Pancreas (tissue), 10 donors: ENCODE data around the gene ASB1. TPM values are rescaled to one million over a fixed set of nuclear protein-coding genes. Genes with fewer than 3 reads are reported as not detected.

ENCODE experiments used
- ATAC-seq, 4 donors: fragments of 200-7000 bp; cut with Tn5 transposase; one replicate each; pipeline versions ENCODE4 v1.8.0 to v1.9.1; 2020; ENCODE audit warnings: mild to moderate bottlenecking in 4 of 4, moderate library complexity in 4 of 4
- DNase-seq, 6 donors: peaks; one replicate each; pipeline ENCODE4 v3.0.0-alpha.2; 2020
- FAIRE-seq: peaks from 2 replicates; lab custom pipeline; 2012; peaks lifted over from hg19 to GRCh38; lab: Jason Lieb, UNC
- H3K27ac ChIP-seq, 4 donors: fragments of 200-600 bp; sonication (generic); 1 replicate in 3 of 4; 2 replicates in 1 of 4; pipeline versions ENCODE4 v1.5.0 to v1.8.0; 2020
- H3K27me3 ChIP-seq, 4 donors: fragments of 200-600 bp; one replicate each; pipeline ENCODE4 v1.8.0; 2021
- H3K36me3 ChIP-seq, 3 donors: fragments of 200-600 bp; sonication (generic) in 1 of 3; one replicate each; pipeline versions ENCODE4 v1.5.0 to v1.8.0; 2020 to 2021
- H3K4me1 ChIP-seq, 3 donors: fragments of 200-600 bp; one replicate each; pipeline ENCODE4 v1.8.0; 2021
- H3K4me3 ChIP-seq, 4 donors: fragments of 200-600 bp; sonication (generic) in 2 of 4; one replicate each; pipeline versions ENCODE4 v1.5.0 to v1.8.0; 2020 to 2021
- H3K9me3 ChIP-seq, 4 donors: fragments of 200-600 bp; one replicate each; pipeline ENCODE4 v1.8.0; 2021
- WGBS, 2 donors: extraction: QIAGEN DNeasy Blood & Tissue Kit; methylation state at CpG; one replicate each; pipeline ENCODE4 v1.1.7; 2013; 5-methylcytosine and 5-hydroxymethylcytosine counted together
- intact Hi-C, 3 donors: fragments of 100-400 bp; cut with DNase I; formaldehyde crosslinking; loops; one replicate each; pipeline versions ENCODE4 v1.11.1 to v1.14.2; 2022
- polyA plus RNA-seq, 2 donors: library from polyadenylated mRNA; stranded (reverse); fragments of 200-250 nt; gene quantifications; one replicate each; pipeline ENCODE4 v1.2.3, GENCODE V29; 2013
- total RNA-seq, 6 donors: library from RNA; stranded (reverse); fragmentation: NEBNext Ultra II Directional in 4 of 6; extraction: Animal tissue kit (Norgen Biotek cat#: 25700) in 4 of 6; gene quantifications; one replicate each; pipeline versions ENCODE4 v1.2.1 to v1.2.4, GENCODE V29; 2021 to 2023
- TF ChIP-seq, protein P1 (sequence below), 4 donors: fragments of 200-600 bp; sonication (generic) in 3 of 4; IDR thresholded peaks; one replicate each; pipeline versions ENCODE4 v1.5.0 to v1.8.0; 2021; ENCODE audit warnings: antibody characterized with exemption in 4 of 4
- donor health status: healthy with polysubstance abuse.
- donor health status: DM: no; HTN: no; CAD: no; lungs with moderate emphysema.
- donor health status: DM: no; HTN: no; CAD: no.
- donor health status: control.
- donor health status: control.
- donor health status: Bipolar disorder and iron deficiency.
- donor health status: DM: yes; HTN: yes; CAD: no.
- donor health status: DM: no; HTN: no; CAD: no.
- donor health status: DM: no; HTN: no; CAD: no.
- donor health status: DM: yes; HTN: yes; CAD: no.

The ASB1 gene
- total and polyA plus RNA-seq, 8 donors: 11.3 to 25.1 (median 13.8) TPM

DNA sequence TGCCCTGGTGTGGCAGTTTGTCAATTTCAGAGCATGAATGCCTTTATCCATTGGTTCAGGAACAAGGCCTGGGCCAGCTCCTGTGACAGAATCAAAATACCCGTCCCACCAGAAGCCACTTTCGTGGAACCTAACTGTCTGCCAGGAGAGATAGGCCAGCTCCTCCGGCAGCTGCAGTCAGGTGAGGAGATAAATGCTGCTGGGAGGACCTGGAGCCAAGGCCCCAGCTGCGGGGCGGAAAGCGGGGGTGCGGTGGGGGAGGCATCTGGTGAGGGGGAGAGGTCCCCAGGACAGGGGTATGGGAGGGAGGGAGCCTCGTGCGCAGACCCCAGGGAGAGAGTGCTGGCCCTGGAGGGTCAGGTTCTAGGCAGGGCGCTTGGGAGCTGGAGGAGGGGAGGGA, 4.4 kb upstream of the ASB1 start:
- WGBS, 2 donors: 80 to 84% methylated on average over 10 of the region's 10 CpGs
- Histone ChIP-seq H3K27me3 (no peaks in the 10 kb centered on the region), H3K9me3 (no peaks in the 10 kb centered on the region), H3K27ac (no peak overlapping the region), H3K36me3 (no peaks in the 10 kb centered on the region), H3K4me3 (no peak overlapping the region), H3K4me1 (peaks cover 0 to 3% (median 0%) of the 10 kb centered on the region in 3 donors)
- DNase-seq: no peak
- FAIRE-seq: no peak
- no peak for ATAC-seq
- intact Hi-C loops: loop anchor here in 1 of 3 donors (10.0 kb wide), 1 partner anchor 47 kb away; no protein-coding TSS in a partner anchor
- TF ChIP-seq, protein P1, sequence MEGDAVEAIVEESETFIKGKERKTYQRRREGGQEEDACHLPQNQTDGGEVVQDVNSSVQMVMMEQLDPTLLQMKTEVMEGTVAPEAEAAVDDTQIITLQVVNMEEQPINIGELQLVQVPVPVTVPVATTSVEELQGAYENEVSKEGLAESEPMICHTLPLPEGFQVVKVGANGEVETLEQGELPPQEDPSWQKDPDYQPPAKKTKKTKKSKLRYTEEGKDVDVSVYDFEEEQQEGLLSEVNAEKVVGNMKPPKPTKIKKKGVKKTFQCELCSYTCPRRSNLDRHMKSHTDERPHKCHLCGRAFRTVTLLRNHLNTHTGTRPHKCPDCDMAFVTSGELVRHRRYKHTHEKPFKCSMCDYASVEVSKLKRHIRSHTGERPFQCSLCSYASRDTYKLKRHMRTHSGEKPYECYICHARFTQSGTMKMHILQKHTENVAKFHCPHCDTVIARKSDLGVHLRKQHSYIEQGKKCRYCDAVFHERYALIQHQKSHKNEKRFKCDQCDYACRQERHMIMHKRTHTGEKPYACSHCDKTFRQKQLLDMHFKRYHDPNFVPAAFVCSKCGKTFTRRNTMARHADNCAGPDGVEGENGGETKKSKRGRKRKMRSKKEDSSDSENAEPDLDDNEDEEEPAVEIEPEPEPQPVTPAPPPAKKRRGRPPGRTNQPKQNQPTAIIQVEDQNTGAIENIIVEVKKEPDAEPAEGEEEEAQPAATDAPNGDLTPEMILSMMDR (IDR thresholded peaks at IDR 0.05): no peak

DNA sequence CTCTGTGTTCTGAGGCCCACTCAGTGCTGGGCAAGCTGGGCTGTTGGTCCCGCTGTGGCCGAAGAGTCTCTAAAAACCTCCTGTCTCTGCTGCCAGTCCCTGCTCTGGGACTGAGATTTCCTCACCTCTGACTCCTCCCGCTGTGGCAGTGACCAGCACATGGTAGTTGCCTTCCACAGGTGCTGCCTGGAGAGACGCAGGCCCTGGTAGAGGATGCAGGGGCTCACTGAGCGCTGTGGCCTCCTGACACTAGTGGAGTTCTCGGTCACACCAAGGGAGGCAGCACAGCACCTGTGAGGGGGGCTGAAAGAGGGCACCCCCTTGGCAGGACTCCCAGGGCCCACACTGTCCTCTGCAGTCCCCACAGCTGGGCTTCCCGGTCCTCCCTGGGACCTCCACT, 3.8 kb upstream of the ASB1 start:
- H3K4me3 ChIP-seq: no peak overlapping the region
- H3K36me3 ChIP-seq: no peaks in the 10 kb centered on the region
- no peaks in the 10 kb centered on the region for H3K27me3 ChIP-seq
- no peak overlapping the region for H3K27ac ChIP-seq
- H3K4me1 ChIP-seq: peaks cover 0 to 8% (median 2%) of the 10 kb centered on the region in 3 donors
- TF ChIP-seq, protein P1 (IDR thresholded peaks at IDR 0.05): no peak
- H3K9me3 ChIP-seq: no peaks in the 10 kb centered on the region
- DNase-seq (no peak), ATAC-seq (no peak), FAIRE-seq (no peak)
- WGBS, 2 donors: 84 to 91% methylated on average over 7 of the region's 7 CpGs
- intact Hi-C loops: loop anchor here in 1 of 3 donors (10.0 kb wide), 1 partner anchor 48 kb away; no protein-coding TSS in a partner anchor

DNA sequence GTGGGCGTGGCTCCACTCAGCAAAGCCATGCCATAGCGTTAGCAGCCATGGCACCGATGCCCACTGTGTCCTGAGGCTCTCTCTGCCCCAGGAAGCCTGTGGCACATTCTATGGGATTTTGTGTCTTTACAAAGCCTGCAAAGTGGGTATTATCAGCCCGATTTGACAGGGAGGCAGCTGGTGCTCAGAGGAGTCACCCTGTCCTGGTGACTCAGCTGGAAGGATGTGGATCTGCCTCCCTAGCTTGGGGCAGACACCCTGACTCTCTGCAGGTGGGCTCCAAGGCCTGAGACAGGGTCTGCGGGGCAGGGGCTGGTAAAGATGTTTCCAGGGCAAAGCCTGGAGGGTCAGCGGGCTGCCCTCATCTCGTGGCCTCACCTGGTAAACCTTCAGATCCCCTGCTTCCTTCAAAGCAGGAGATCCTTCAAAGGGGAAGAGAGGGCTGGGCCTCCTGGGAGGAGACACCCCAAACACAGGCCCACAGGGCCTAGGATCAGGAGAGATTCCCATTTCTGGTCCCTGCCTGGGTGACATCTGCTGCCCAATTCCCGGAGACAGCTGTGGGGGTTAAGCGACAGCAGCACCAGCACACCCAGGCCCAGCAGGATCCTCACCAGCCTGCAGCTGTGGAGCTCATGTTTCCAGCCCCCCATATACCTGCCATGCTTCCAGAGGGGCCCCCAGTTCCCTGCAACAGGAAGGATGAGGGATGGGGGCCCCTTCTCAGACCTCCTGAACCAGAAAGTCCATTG, 3.0 kb upstream of the ASB1 start:
- no peak overlapping the region for H3K27ac ChIP-seq
- WGBS, 2 donors: 75 to 87% methylated on average over 9 of the region's 9 CpGs
- no peak for ATAC-seq
- no peaks in the 10 kb centered on the region for H3K27me3 ChIP-seq
- FAIRE-seq: no peak
- H3K4me3 ChIP-seq: no peak overlapping the region
- TF ChIP-seq, protein P1 (IDR thresholded peaks at IDR 0.05): no peak
- no peaks in the 10 kb centered on the region for H3K36me3 ChIP-seq
- peaks cover 0 to 16% (median 8%) of the 10 kb centered on the region in 3 donors for H3K4me1 ChIP-seq
- DNase-seq: no peak
- intact Hi-C loops: loop anchor here in 1 of 3 donors (10.0 kb wide), 1 partner anchor 49 kb away; no protein-coding TSS in a partner anchor
- no peaks in the 10 kb centered on the region for H3K9me3 ChIP-seq

DNA sequence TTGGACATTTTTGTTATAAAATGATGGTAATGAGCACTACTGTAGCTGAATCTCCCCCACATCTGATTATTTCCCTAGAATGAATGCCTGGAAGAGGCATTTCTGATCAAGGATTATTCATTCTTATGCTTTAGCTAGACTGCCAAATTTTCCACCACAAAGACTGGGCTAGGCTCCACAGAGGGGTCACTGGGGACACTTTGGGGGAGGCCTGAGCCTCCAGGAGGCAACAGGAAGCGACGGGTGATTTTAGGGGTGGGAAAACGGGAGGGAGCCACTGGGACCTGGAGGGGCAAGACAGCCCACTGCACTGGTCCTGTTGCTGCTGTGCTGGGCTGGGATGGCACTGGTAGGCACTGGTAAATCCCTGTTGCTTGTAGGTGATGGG, 2.4 kb upstream of the ASB1 start:
- Histone ChIP-seq H3K27ac (no peak overlapping the region), H3K36me3 (no peaks in the 10 kb centered on the region), H3K4me1 (peaks cover 0 to 16% (median 8%) of the 10 kb centered on the region in 3 donors), H3K27me3 (no peaks in the 10 kb centered on the region), H3K4me3 (no peak overlapping the region), H3K9me3 (no peaks in the 10 kb centered on the region)
- TF ChIP-seq, protein P1 (IDR thresholded peaks at IDR 0.05): no peak
- DNase-seq (no peak), FAIRE-seq (no peak), ATAC-seq (no peak)
- intact Hi-C loops: loop anchor here in 1 of 3 donors (10.0 kb wide), 1 partner anchor 50 kb away; no protein-coding TSS in a partner anchor
- whole genome bisulfite sequencing, 2 donors: 81 to 90% methylated on average over 3 of the region's 3 CpGs
